PC-3 (cell line): Measurements from ENCODE around the gene SAP30BP. TPM values are rescaled to one million over a fixed set of nuclear protein-coding genes. Genes with fewer than 3 reads are reported as not detected.

Experiments
- ATAC-seq: fragments of 200-7000 bp; cut with Tn5 transposase; 2 replicates; pipeline ENCODE4 v1.9.1; 2020; ENCODE audit warnings: mild to moderate bottlenecking, moderate library complexity
- BruUV-seq: library from RNA; stranded (reverse); fragments of 400-500 nt; replicated peaks from 2 replicates; lab custom pipeline; 2021; lab: Mats Ljungman, UMichigan
- CTCF ChIA-PET: fragments of 300-600 bp; sonication (Branson Sonifier 250); formaldehyde crosslinking; loops from one replicate; lab custom pipeline; 2022; ENCODE audit warnings: antibody characterized with exemption; lab: Charles Lee
- POLR2A ChIA-PET: fragments of 300-600 bp; sonication (Branson Sonifier 250); formaldehyde crosslinking; loops from one replicate; lab custom pipeline; 2022; ENCODE audit warnings: antibody characterized with exemption; ENCODE audit not compliant: unreplicated experiment; lab: Charles Lee
- DNase-seq: peaks from one replicate; pipeline ENCODE4 v3.0.0-alpha.2; 2015
- H2AFZ ChIP-seq: fragments of 300-600 bp; sonication (generic); 2 replicates; pipeline ENCODE4 v1.6.0; 2016; ENCODE audit warnings: antibody characterized with exemption, low read length
- H3F3A ChIP-seq: fragments of 300-600 bp; sonication (generic); one replicate; pipeline ENCODE4 v1.6.0; 2017; ENCODE audit warnings: antibody characterized with exemption, low read length, control low read depth, mild to moderate bottlenecking; ENCODE audit not compliant: unreplicated experiment
- H3K27ac ChIP-seq: fragments of 300-600 bp; sonication (generic); 2 replicates; pipeline ENCODE4 v1.5.1; 2016; ENCODE audit warnings: mild to moderate bottlenecking, low read length
- H3K27me3 ChIP-seq: fragments of 300-600 bp; sonication (generic); 2 replicates; pipeline ENCODE4 v1.6.1; 2016; ENCODE audit warnings: low read length, mixed read lengths
- H3K36me3 ChIP-seq: fragments of 300-600 bp; sonication (generic); 2 replicates; pipeline ENCODE4 v1.6.1; 2016; ENCODE audit warnings: low read depth, mixed run types, low read length, mixed read lengths
- H3K4me1 ChIP-seq: fragments of 300-600 bp; sonication (generic); 2 replicates; pipeline ENCODE4 v1.5.1; 2016; ENCODE audit warnings: low read length; ENCODE audit not compliant: insufficient read depth
- H3K4me2 ChIP-seq: fragments of 300-600 bp; sonication (generic); 2 replicates; pipeline ENCODE4 v1.6.0; 2016; ENCODE audit warnings: low read length
- H3K4me3 ChIP-seq: fragments of 300-600 bp; sonication (generic); 2 replicates; pipeline ENCODE4 v1.5.1; 2016; ENCODE audit warnings: mild to moderate bottlenecking, low read length, mixed read lengths
- H3K79me2 ChIP-seq: fragments of 300-600 bp; sonication (generic); 2 replicates; pipeline ENCODE4 v1.6.1; 2017; ENCODE audit warnings: low read length, mixed read lengths
- H3K9ac ChIP-seq: fragments of 300-600 bp; sonication (generic); 2 replicates; pipeline ENCODE4 v1.6.0; 2016; ENCODE audit warnings: mild to moderate bottlenecking, low read length
- H3K9me2 ChIP-seq: fragments of 300-600 bp; sonication (generic); replicated peaks from 2 replicates; pipeline ENCODE4 v1.6.1; 2016; ENCODE audit warnings: mixed run types, low read length, mixed read lengths
- H3K9me3 ChIP-seq: fragments of 300-600 bp; sonication (generic); 2 replicates; pipeline ENCODE4 v1.6.1; 2016; ENCODE audit warnings: low read length, mixed read lengths
- H4K20me1 ChIP-seq: fragments of 300-600 bp; sonication (generic); 2 replicates; pipeline ENCODE4 v1.6.1; 2016; ENCODE audit warnings: low read length, mixed read lengths
- EZH2 ChIP-seq: fragments of 300-600 bp; sonication (generic); IDR thresholded peaks from one replicate; pipeline ENCODE4 v1.6.1; 2017; ENCODE audit warnings: antibody characterized with exemption, mild to moderate bottlenecking, low read length; ENCODE audit not compliant: unreplicated experiment
- EZH2phosphoT487 ChIP-seq: fragments of 300-600 bp; sonication (generic); IDR thresholded peaks from 2 replicates; pipeline ENCODE4 v1.6.1; 2018; ENCODE audit warnings: mild to moderate bottlenecking, antibody characterized with exemption, low read length, borderline replicate concordance
- intact Hi-C: fragments of 100-400 bp; cut with micrococcal nuclease; formaldehyde crosslinking; loops from 2 replicates; pipeline ENCODE4 v1.9.0; 2023
- total RNA-seq: library from RNA; depleted of rRNA; stranded (reverse); fragments of >200 nt; gene quantifications from 2 replicates; pipeline ENCODE4 v1.2.3, GENCODE V29; 2014
- TF ChIP-seq, protein P1 (sequence below): fragments of 300-600 bp; sonication (generic); conservative IDR thresholded peaks from 2 replicates; pipeline ENCODE4 v1.5.1; 2017; ENCODE audit warnings: antibody characterized with exemption, low read depth, mild to moderate bottlenecking, low read length

SAP30BP gene
- total RNA-seq, 1 experiment from 2014 or later, result 97.8 TPM

GRCh38 chr17:75720656-75721462, 53.7 kb downstream of the SAP30BP start, which contains the start of gene ITGB4:
ITGB4 (plus strand) TSS chr17:75721459; CDS start chr17:75724704, 3,245 bp downstream.
- Histone ChIP-seq H3K79me2 (peaks cover 40% of the 10 kb centered on the region), H3K36me3 (peaks cover 18% of the 10 kb centered on the region; the same call in 1 of the 2 replicates), H3K4me3 (peak within 1 kb of the TSS; percentile 97), H3K9me2 (no peaks in the 10 kb centered on the region), H3K4me2 (peak within 1 kb of the TSS; percentile 97), H4K20me1 (0 out of 2 replicates have a peak, but pooled peaks cover 12% of the 10 kb centered on the region), H3K27me3 (no peaks in the 10 kb centered on the region), H3K4me1 (peaks cover 30% of the 10 kb centered on the region), H2AFZ (peak within 1 kb of the TSS; percentile 79), H3F3A (no peaks in the 10 kb centered on the region), H3K27ac (peak within 1 kb of the TSS; percentile 39), H3K9me3 (no peaks in the 10 kb centered on the region), H3K9ac (peak within 1 kb of the TSS; percentile 73)
- peak; percentile 62 for ATAC-seq
- BruUV-seq, result no TSS peak
- peak; percentile 85 for TF ChIP-seq EZH2phosphoT487
- TF ChIP-seq EZH2, result no peak
- peak; percentile 96 for DNase-seq
- intact Hi-C loops, result loop anchor here (2.0 kb wide), 1 partner anchor 14 kb away; no protein-coding TSS in a partner anchor
- ChIA-PET POLR2A (interaction anchor here (0.6 to 1.9 kb wide), 7 partner anchors 11 to 41 kb away, joined by 3 to 8 read pairs (median 5); no protein-coding TSS in a partner anchor), CTCF (interaction anchor here (0.6 to 1.5 kb wide), 7 partner anchors 14 to 87 kb away, joined by 3 to 14 read pairs (median 4); no protein-coding TSS in a partner anchor)

- H3K27me3 ChIP-seq, result no peaks in the 10 kb centered on the region
- peaks cover 22% of the 10 kb centered on the region; the same call in 1 of the 2 replicates for H3K36me3 ChIP-seq
- ChIA-PET POLR2A (interaction anchor here (0.6 to 1.9 kb wide), 6 partner anchors 12 to 40 kb away, joined by 3 to 8 read pairs (median 5); no protein-coding TSS in a partner anchor), CTCF (interaction anchor here (1.0 to 1.5 kb wide), 2 partner anchors 14 to 76 kb away, joined by 3 to 4 read pairs; no protein-coding TSS in a partner anchor)
- no peaks in the 10 kb centered on the region for H3K9me2 ChIP-seq
- H3K9ac ChIP-seq, result peak overlapping the region; percentile 73
- H3F3A ChIP-seq, result no peaks in the 10 kb centered on the region
- peak overlapping the region; percentile 39 for H3K27ac ChIP-seq
- peaks cover 30% of the 10 kb centered on the region for H3K4me1 ChIP-seq
- TF ChIP-seq EZH2 (no peak), EZH2phosphoT487 (no peak)
- TF ChIP-seq, protein P1, sequence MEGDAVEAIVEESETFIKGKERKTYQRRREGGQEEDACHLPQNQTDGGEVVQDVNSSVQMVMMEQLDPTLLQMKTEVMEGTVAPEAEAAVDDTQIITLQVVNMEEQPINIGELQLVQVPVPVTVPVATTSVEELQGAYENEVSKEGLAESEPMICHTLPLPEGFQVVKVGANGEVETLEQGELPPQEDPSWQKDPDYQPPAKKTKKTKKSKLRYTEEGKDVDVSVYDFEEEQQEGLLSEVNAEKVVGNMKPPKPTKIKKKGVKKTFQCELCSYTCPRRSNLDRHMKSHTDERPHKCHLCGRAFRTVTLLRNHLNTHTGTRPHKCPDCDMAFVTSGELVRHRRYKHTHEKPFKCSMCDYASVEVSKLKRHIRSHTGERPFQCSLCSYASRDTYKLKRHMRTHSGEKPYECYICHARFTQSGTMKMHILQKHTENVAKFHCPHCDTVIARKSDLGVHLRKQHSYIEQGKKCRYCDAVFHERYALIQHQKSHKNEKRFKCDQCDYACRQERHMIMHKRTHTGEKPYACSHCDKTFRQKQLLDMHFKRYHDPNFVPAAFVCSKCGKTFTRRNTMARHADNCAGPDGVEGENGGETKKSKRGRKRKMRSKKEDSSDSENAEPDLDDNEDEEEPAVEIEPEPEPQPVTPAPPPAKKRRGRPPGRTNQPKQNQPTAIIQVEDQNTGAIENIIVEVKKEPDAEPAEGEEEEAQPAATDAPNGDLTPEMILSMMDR, result no peak
- peak overlapping the region; percentile 72 for H2AFZ ChIP-seq
- no peaks in the 10 kb centered on the region for H3K9me3 ChIP-seq
- peaks cover 40% of the 10 kb centered on the region for H3K79me2 ChIP-seq
- H3K4me2 ChIP-seq, result peak overlapping the region; percentile 97
- BruUV-seq, result TSS peak; percentile 58
- peak overlapping the region; percentile 97 for H3K4me3 ChIP-seq
- ATAC-seq (peak; percentile 10), DNase-seq (no peak)
- H4K20me1 ChIP-seq, result 0 out of 2 replicates have a peak, but pooled peaks cover 12% of the 10 kb centered on the region
- intact Hi-C loops, result loop anchor here (2.0 kb wide), 2 partner anchors 15 to 25 kb away; no protein-coding TSS in a partner anchor
Measured at GRCh38 chr17:75721463-75722011, 54.4 kb downstream of the SAP30BP start.

- no TSS peak for BruUV-seq
- no peaks in the 10 kb centered on the region for H3K9me3 ChIP-seq
- peak overlapping the region; percentile 73 for H3K9ac ChIP-seq
- peaks cover 30% of the 10 kb centered on the region for H3K4me1 ChIP-seq
- ChIA-PET POLR2A (no interaction called here), CTCF (interaction anchor here (0.6 to 1.5 kb wide), 2 partner anchors 15 to 23 kb away, joined by 3 to 4 read pairs; no protein-coding TSS in a partner anchor)
- H3K36me3 ChIP-seq, result peaks cover 25% of the 10 kb centered on the region; the same call in 1 of the 2 replicates
- peaks cover 40% of the 10 kb centered on the region for H3K79me2 ChIP-seq
- intact Hi-C loops, result loop anchor here (2.0 kb wide), 1 partner anchor 25 kb away; no protein-coding TSS in a partner anchor
- peak overlapping the region; percentile 97 for H3K4me2 ChIP-seq
- H4K20me1 ChIP-seq, result 0 out of 2 replicates have a peak, but pooled peaks cover 12% of the 10 kb centered on the region
- ATAC-seq, result peak; percentile 14
- H3K27ac ChIP-seq, result peak overlapping the region; percentile 39
- no peaks in the 10 kb centered on the region for H3K27me3 ChIP-seq
- no peaks in the 10 kb centered on the region for H3K9me2 ChIP-seq
- H3K4me3 ChIP-seq, result peak overlapping the region; percentile 97
- peak overlapping the region; percentile 72; the same call in 1 of the 2 replicates for H2AFZ ChIP-seq
- peak; percentile 50 for DNase-seq
- H3F3A ChIP-seq, result no peaks in the 10 kb centered on the region
- TF ChIP-seq, protein P1, result peak; percentile 26; the same call in 1 of the 2 replicates
- TF ChIP-seq EZH2, result no peak
Measured at GRCh38 chr17:75722076-75722475, 54.9 kb downstream of the SAP30BP start.
